Urinary bladder (tissue), 4 donors: Measurements from ENCODE around the gene TIAM1. TPM values are rescaled to one million over a fixed set of nuclear protein-coding genes. Genes with fewer than 3 reads are reported as not detected.

Experiments used
- DNase-seq: peaks from one replicate; pipeline ENCODE4 v3.0.0-alpha.2; 2015; ENCODE audit errors: extremely low spot score
- H3K27ac ChIP-seq: one replicate; pipeline ENCODE4 v1.5.1; 2013; ENCODE audit warnings: low read depth, mild to moderate bottlenecking, moderate library complexity
- H3K36me3 ChIP-seq: one replicate; pipeline ENCODE4 v1.6.1; 2013; ENCODE audit warnings: mild to moderate bottlenecking, moderate library complexity; ENCODE audit not compliant: insufficient read depth
- H3K4me1 ChIP-seq: one replicate; pipeline ENCODE4 v1.6.1; 2013; ENCODE audit warnings: mild to moderate bottlenecking, moderate library complexity; ENCODE audit not compliant: insufficient read depth
- H3K4me3 ChIP-seq: one replicate; pipeline ENCODE4 v1.5.1; 2013; ENCODE audit warnings: low read depth, low read length
- WGBS: extraction: QIAGEN DNeasy Blood & Tissue Kit; methylation state at CpG from one replicate; pipeline ENCODE4 v1.1.7; 2013; 5-methylcytosine and 5-hydroxymethylcytosine counted together
- polyA plus RNA-seq: library from polyadenylated mRNA; stranded (reverse); fragments of 200-250 nt; gene quantifications from one replicate; pipeline ENCODE4 v1.2.3, GENCODE V29; 2013
- total RNA-seq: library from RNA; depleted of rRNA; stranded (reverse); fragments of >200 nt; gene quantifications from one replicate; pipeline ENCODE4 v1.2.3, GENCODE V29; 2014
- donor health status: healthy with polysubstance abuse.
- donor health status: healthy.

The TIAM1 gene
- total and polyA plus RNA-seq, 2 donors, result 10.0 to 36.0 TPM

- no peaks in the 10 kb centered on the region for H3K4me1 ChIP-seq
- DNase-seq, result no peak
- peak overlapping the region; percentile 38 for H3K27ac ChIP-seq
- no peaks in the 10 kb centered on the region for H3K36me3 ChIP-seq
- H3K4me3 ChIP-seq, result no peak overlapping the region
- 85% methylated on average over 1 of the region's 1 CpG for WGBS
These were observed 236.2 kb downstream of the TIAM1 start for GRCh38 chr21:31107871-31108270.

GRCh38 chr21:31107176-31107785 lies 236.8 kb downstream of the TIAM1 start:
- WGBS, result 88% methylated on average over 4 of the region's 4 CpGs
- no peak for DNase-seq
- no peak overlapping the region for H3K4me3 ChIP-seq
- H3K27ac ChIP-seq, result no peak overlapping the region
- H3K36me3 ChIP-seq, result no peaks in the 10 kb centered on the region
- no peaks in the 10 kb centered on the region for H3K4me1 ChIP-seq

GRCh38 chr21:31103571-31104265 lies 240.3 kb downstream of the TIAM1 start:
- DNase-seq, result no peak
- no peaks in the 10 kb centered on the region for H3K36me3 ChIP-seq
- no peaks in the 10 kb centered on the region for H3K4me1 ChIP-seq
- no peak overlapping the region for H3K27ac ChIP-seq
- no peak overlapping the region for H3K4me3 ChIP-seq
- WGBS, result 84% methylated on average over 4 of the region's 4 CpGs

- Histone ChIP-seq H3K4me1 (no peaks in the 10 kb centered on the region), H3K4me3 (no peak overlapping the region), H3K27ac (no peak overlapping the region), H3K36me3 (no peaks in the 10 kb centered on the region)
- DNase-seq, result no peak
- WGBS, result 60% methylated on average over 3 of the region's 3 CpGs
These were observed 240.9 kb downstream of the TIAM1 start for GRCh38 chr21:31103163-31103562.

GRCh38 chr21:31099122-31099521 lies 244.9 kb downstream of the TIAM1 start:
- no peak overlapping the region for H3K27ac ChIP-seq
- no peaks in the 10 kb centered on the region for H3K36me3 ChIP-seq
- DNase-seq, result no peak
- no peaks in the 10 kb centered on the region for H3K4me1 ChIP-seq
- 74% methylated on average over 14 of the region's 14 CpGs for WGBS
- H3K4me3 ChIP-seq, result no peak overlapping the region

- DNase-seq, result no peak
- no peak overlapping the region for H3K27ac ChIP-seq
- no peaks in the 10 kb centered on the region for H3K36me3 ChIP-seq
- WGBS, result 12% methylated on average over 23 of the region's 23 CpGs
- no peaks in the 10 kb centered on the region for H3K4me1 ChIP-seq
- H3K4me3 ChIP-seq, result no peak overlapping the region
These were observed 245.5 kb downstream of the TIAM1 start for GRCh38 chr21:31098576-31099005.

- Histone ChIP-seq H3K36me3 (no peaks in the 10 kb centered on the region), H3K4me1 (no peaks in the 10 kb centered on the region), H3K4me3 (no peak overlapping the region), H3K27ac (no peak overlapping the region)
- no peak for DNase-seq
- WGBS, result 79% methylated on average over 7 of the region's 7 CpGs
These were observed 251.0 kb downstream of the TIAM1 start for GRCh38 chr21:31092832-31093625.

- no peaks in the 10 kb centered on the region for H3K36me3 ChIP-seq
- H3K27ac ChIP-seq, result no peak overlapping the region
- H3K4me3 ChIP-seq, result no peak overlapping the region
- H3K4me1 ChIP-seq, result no peaks in the 10 kb centered on the region
- no peak for DNase-seq
These were observed 253.7 kb downstream of the TIAM1 start for GRCh38 chr21:31090376-31090775.

GRCh38 chr21:31088474-31088751 lies 255.6 kb downstream of the TIAM1 start:
- no peak for DNase-seq
- Histone ChIP-seq H3K36me3 (no peaks in the 10 kb centered on the region), H3K4me1 (no peaks in the 10 kb centered on the region), H3K4me3 (no peak overlapping the region), H3K27ac (no peak overlapping the region)
- 87% methylated on average over 29 of the region's 29 CpGs for WGBS

GRCh38 chr21:31087639-31088473 lies 256.2 kb downstream of the TIAM1 start:
- Histone ChIP-seq H3K4me1 (no peaks in the 10 kb centered on the region), H3K4me3 (no peak overlapping the region), H3K36me3 (no peaks in the 10 kb centered on the region), H3K27ac (no peak overlapping the region)
- no peak for DNase-seq
- WGBS, result 73% methylated on average over 34 of the region's 34 CpGs

- WGBS, result 87% methylated on average over 6 of the region's 6 CpGs
- DNase-seq, result no peak
- H3K27ac ChIP-seq, result no peak overlapping the region
- no peak overlapping the region for H3K4me3 ChIP-seq
- H3K36me3 ChIP-seq, result no peaks in the 10 kb centered on the region
- H3K4me1 ChIP-seq, result no peaks in the 10 kb centered on the region
These were observed 259.4 kb downstream of the TIAM1 start for GRCh38 chr21:31084689-31085088.

GRCh38 chr21:31078796-31079195 lies 265.3 kb downstream of the TIAM1 start:
- H3K4me3 ChIP-seq, result no peak overlapping the region
- H3K4me1 ChIP-seq, result no peaks in the 10 kb centered on the region
- no peaks in the 10 kb centered on the region for H3K36me3 ChIP-seq
- DNase-seq, result no peak
- 62% methylated on average over 4 of the region's 4 CpGs for WGBS
- H3K27ac ChIP-seq, result no peak overlapping the region

GRCh38 chr21:31078216-31078615 lies 265.8 kb downstream of the TIAM1 start:
- DNase-seq, result no peak
- Histone ChIP-seq H3K4me3 (no peak overlapping the region), H3K4me1 (no peaks in the 10 kb centered on the region), H3K27ac (no peak overlapping the region), H3K36me3 (no peaks in the 10 kb centered on the region)
- 93% methylated on average over 4 of the region's 4 CpGs for WGBS
